Neural cell (in vitro differentiated cells): ENCODE results near the gene UCP2. TPM values are rescaled to one million over a fixed set of nuclear protein-coding genes. Genes with fewer than 3 reads are reported as not detected.

Source experiments
- H2AFZ ChIP-seq: fragments of 200-600, 300-800 bp; sonication (generic), shearing (Covaris generic); 2 replicates; pipeline ENCODE4 v1.6.0; 2014; ENCODE audit warnings: low read depth, mild to moderate bottlenecking, antibody characterized with exemption, low read length, moderate library complexity
- H3F3A ChIP-seq: fragments of 200-600 bp; shearing (Covaris generic); 2 replicates; pipeline ENCODE4 v1.6.1; 2016; ENCODE audit warnings: mild to moderate bottlenecking, moderate library complexity, mixed read lengths, antibody characterized with exemption, low read length; ENCODE audit not compliant: insufficient read depth, poor library complexity, severe bottlenecking
- H3K27ac ChIP-seq: fragments of 200-600, 300-800 bp; sonication (generic), shearing (Covaris generic); 2 replicates; pipeline ENCODE4 v1.5.1; 2014; ENCODE audit warnings: mild to moderate bottlenecking, low read length, moderate library complexity
- H3K27me3 ChIP-seq: fragments of 300-800, 200-600 bp; sonication (generic), shearing (Covaris generic); 2 replicates; pipeline ENCODE4 v1.6.0; 2014; ENCODE audit warnings: mild to moderate bottlenecking, low read depth, low read length, moderate library complexity; ENCODE audit not compliant: insufficient read depth
- H3K36me3 ChIP-seq: fragments of 300-800, 200-600 bp; sonication (generic), shearing (Covaris generic); 2 replicates; pipeline ENCODE4 v1.5.1; 2014; ENCODE audit warnings: mild to moderate bottlenecking, antibody characterized with exemption, low read length, moderate library complexity; ENCODE audit not compliant: insufficient read depth
- H3K4me2 ChIP-seq: fragments of 300-800, 200-600 bp; sonication (generic), shearing (Covaris generic); 2 replicates; pipeline ENCODE4 v1.6.0; 2014; ENCODE audit warnings: mild to moderate bottlenecking, low read length
- H3K4me3 ChIP-seq: fragments of 300-800, 200-600 bp; sonication (generic), shearing (Covaris generic); 2 replicates; pipeline ENCODE4 v1.5.1; 2014; ENCODE audit warnings: mild to moderate bottlenecking, low read length, moderate library complexity
- H3K79me2 ChIP-seq: fragments of 200-600 bp; shearing (Covaris generic); replicated peaks from 2 replicates; pipeline ENCODE4 v1.6.0; 2014; ENCODE audit warnings: mild to moderate bottlenecking, low read length, moderate library complexity; ENCODE audit not compliant: insufficient read depth
- H3K9ac ChIP-seq: fragments of 300-800, 200-600 bp; sonication (generic), shearing (Covaris generic); 2 replicates; pipeline ENCODE4 v1.6.1; 2016; ENCODE audit warnings: mild to moderate bottlenecking, low read length, mixed read lengths
- H3K9me2 ChIP-seq: fragments of 200-600 bp; shearing (Covaris generic); 2 replicates; pipeline ENCODE4 v1.6.1; 2016; ENCODE audit warnings: mild to moderate bottlenecking, low read length, mixed read lengths; ENCODE audit not compliant: insufficient read depth
- H3K9me3 ChIP-seq: fragments of 200-600, 300-800 bp; sonication (generic), shearing (Covaris generic); 2 replicates; pipeline ENCODE4 v1.6.1; 2016; ENCODE audit warnings: mild to moderate bottlenecking, mixed run types, low read length, moderate library complexity, mixed read lengths
- H4K20me1 ChIP-seq: fragments of 200-600 bp; shearing (Covaris generic); 2 replicates; pipeline ENCODE4 v1.6.1; 2016; ENCODE audit warnings: mild to moderate bottlenecking, mixed run types; ENCODE audit not compliant: insufficient read depth
- CTCF ChIP-seq: fragments of 450-650 bp; IDR thresholded peaks from 2 replicates; pipeline ENCODE4 v1.5.1; 2014; ENCODE audit warnings: antibody characterized with exemption, mild to moderate bottlenecking, moderate library complexity; ENCODE audit not compliant: poor library complexity, severe bottlenecking
- EP300 ChIP-seq: fragments of 450-650 bp; conservative IDR thresholded peaks from 2 replicates; pipeline ENCODE4 v1.6.1; 2014; ENCODE audit warnings: antibody characterized with exemption, mild to moderate bottlenecking, moderate library complexity; ENCODE audit not compliant: poor library complexity, severe bottlenecking
- EZH2 ChIP-seq: fragments of 200-600, 300-800 bp; shearing (Covaris generic), sonication (generic); IDR thresholded peaks from 2 replicates; pipeline ENCODE4 v1.6.1; 2014; ENCODE audit warnings: antibody characterized with exemption, low read length, borderline replicate concordance, mild to moderate bottlenecking; ENCODE audit not compliant: insufficient read depth, poor library complexity, severe bottlenecking
- MXI1 ChIP-seq: fragments of 450-650 bp; conservative IDR thresholded peaks from 2 replicates; pipeline ENCODE4 v1.6.1; 2014; ENCODE audit warnings: antibody characterized with exemption, mild to moderate bottlenecking; ENCODE audit not compliant: poor library complexity, severe bottlenecking
- POLR2AphosphoS5 ChIP-seq: IDR thresholded peaks from 2 replicates; pipeline ENCODE4 v1.6.1; 2012
- RAD21 ChIP-seq: fragments of 450-650 bp; conservative IDR thresholded peaks from 2 replicates; pipeline ENCODE4 v1.6.1; 2014; ENCODE audit warnings: antibody characterized with exemption, mild to moderate bottlenecking, moderate library complexity
- SMC3 ChIP-seq: fragments of 450-650 bp; conservative IDR thresholded peaks from 2 replicates; pipeline ENCODE4 v1.6.1; 2014; ENCODE audit warnings: antibody characterized with exemption, mild to moderate bottlenecking, moderate library complexity; ENCODE audit not compliant: poor library complexity
- TAF1 ChIP-seq: IDR thresholded peaks from 2 replicates; pipeline ENCODE4 v1.6.1; 2012; ENCODE audit warnings: low read depth
- polyA plus RNA-seq: library from polyadenylated mRNA; depleted of rRNA; stranded (reverse); fragments of >200 nt; gene quantifications from 2 replicates; pipeline ENCODE4 v1.2.3, GENCODE V29; 2014
- TF ChIP-seq, protein P1 (sequence below): IDR thresholded peaks from 2 replicates; pipeline ENCODE4 v1.6.1; 2012; ENCODE audit warnings: borderline replicate concordance

UCP2 gene
- polyA plus RNA-seq, 1 donor from 2014 or later: not detected

- TF ChIP-seq EP300: no peak
- TF ChIP-seq POLR2AphosphoS5: no peak
- TF ChIP-seq CTCF: no peak
- TF ChIP-seq, protein P1, sequence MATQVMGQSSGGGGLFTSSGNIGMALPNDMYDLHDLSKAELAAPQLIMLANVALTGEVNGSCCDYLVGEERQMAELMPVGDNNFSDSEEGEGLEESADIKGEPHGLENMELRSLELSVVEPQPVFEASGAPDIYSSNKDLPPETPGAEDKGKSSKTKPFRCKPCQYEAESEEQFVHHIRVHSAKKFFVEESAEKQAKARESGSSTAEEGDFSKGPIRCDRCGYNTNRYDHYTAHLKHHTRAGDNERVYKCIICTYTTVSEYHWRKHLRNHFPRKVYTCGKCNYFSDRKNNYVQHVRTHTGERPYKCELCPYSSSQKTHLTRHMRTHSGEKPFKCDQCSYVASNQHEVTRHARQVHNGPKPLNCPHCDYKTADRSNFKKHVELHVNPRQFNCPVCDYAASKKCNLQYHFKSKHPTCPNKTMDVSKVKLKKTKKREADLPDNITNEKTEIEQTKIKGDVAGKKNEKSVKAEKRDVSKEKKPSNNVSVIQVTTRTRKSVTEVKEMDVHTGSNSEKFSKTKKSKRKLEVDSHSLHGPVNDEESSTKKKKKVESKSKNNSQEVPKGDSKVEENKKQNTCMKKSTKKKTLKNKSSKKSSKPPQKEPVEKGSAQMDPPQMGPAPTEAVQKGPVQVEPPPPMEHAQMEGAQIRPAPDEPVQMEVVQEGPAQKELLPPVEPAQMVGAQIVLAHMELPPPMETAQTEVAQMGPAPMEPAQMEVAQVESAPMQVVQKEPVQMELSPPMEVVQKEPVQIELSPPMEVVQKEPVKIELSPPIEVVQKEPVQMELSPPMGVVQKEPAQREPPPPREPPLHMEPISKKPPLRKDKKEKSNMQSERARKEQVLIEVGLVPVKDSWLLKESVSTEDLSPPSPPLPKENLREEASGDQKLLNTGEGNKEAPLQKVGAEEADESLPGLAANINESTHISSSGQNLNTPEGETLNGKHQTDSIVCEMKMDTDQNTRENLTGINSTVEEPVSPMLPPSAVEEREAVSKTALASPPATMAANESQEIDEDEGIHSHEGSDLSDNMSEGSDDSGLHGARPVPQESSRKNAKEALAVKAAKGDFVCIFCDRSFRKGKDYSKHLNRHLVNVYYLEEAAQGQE: no peak
- TF ChIP-seq MXI1: no peak
- no peak for TF ChIP-seq SMC3
- no peak for TF ChIP-seq RAD21
- H3K36me3 ChIP-seq: peaks cover 4% of the 10 kb centered on the region
- H3K27ac ChIP-seq: no peak overlapping the region
Measured at GRCh38 chr11:74005721-74006517, 23.3 kb upstream of the UCP2 start.

GRCh38 chr11:74004759-74005615 is 22.3 kb upstream of the UCP2 start:
- H4K20me1 ChIP-seq: no peaks in the 10 kb centered on the region
- H3F3A ChIP-seq: no peaks in the 10 kb centered on the region
- H3K9ac ChIP-seq: no peak overlapping the region
- H3K36me3 ChIP-seq: peaks cover 4% of the 10 kb centered on the region
- H3K4me2 ChIP-seq: no peak overlapping the region
- no peaks in the 10 kb centered on the region for H3K27me3 ChIP-seq
- TF ChIP-seq RAD21 (no peak), CTCF (no peak), MXI1 (no peak), POLR2AphosphoS5 (no peak), EP300 (no peak), TAF1 (no peak), SMC3 (no peak), EZH2 (no peak)
- TF ChIP-seq, protein P1: no peak
- no peaks in the 10 kb centered on the region for H3K79me2 ChIP-seq
- H3K4me3 ChIP-seq: no peak overlapping the region
- no peak overlapping the region for H2AFZ ChIP-seq
- no peak overlapping the region for H3K27ac ChIP-seq
- no peaks in the 10 kb centered on the region for H3K9me3 ChIP-seq
- H3K9me2 ChIP-seq: no peaks in the 10 kb centered on the region

More at GRCh38 chr11:74005721-74006517, 23.3 kb upstream of the UCP2 start:
- Histone ChIP-seq H3K9me3 (no peaks in the 10 kb centered on the region), H3F3A (no peaks in the 10 kb centered on the region), H3K4me2 (no peak overlapping the region), H2AFZ (no peak overlapping the region), H3K27me3 (no peaks in the 10 kb centered on the region), H4K20me1 (no peaks in the 10 kb centered on the region), H3K4me3 (no peak overlapping the region), H3K79me2 (no peaks in the 10 kb centered on the region), H3K9ac (no peak overlapping the region), H3K9me2 (no peaks in the 10 kb centered on the region)
